Chondrocyte (in vitro differentiated cells): ENCODE results near the gene IL1F10. TPM values are rescaled to one million over a fixed set of nuclear protein-coding genes. Genes with fewer than 3 reads are reported as not detected.

ENCODE experiments used
- DNase-seq: peaks from one replicate; pipeline ENCODE4 v3.0.0; 2021; ENCODE audit warnings: mixed read lengths, low spot score
- H3K27ac Mint-ChIP-seq: one replicate; pipeline ENCODE4 v1.8.0; 2021; ENCODE audit warnings: mild to moderate bottlenecking, moderate library complexity, mixed read lengths; ENCODE audit not compliant: unreplicated experiment
- H3K27me3 Mint-ChIP-seq: 2 replicates; pipeline ENCODE4 v1.8.0; 2021; ENCODE audit warnings: low read depth, mixed read lengths
- H3K36me3 Mint-ChIP-seq: 2 replicates; pipeline ENCODE4 v1.8.0; 2021; ENCODE audit warnings: low read depth, mixed read lengths
- H3K4me1 Mint-ChIP-seq: 2 replicates; pipeline ENCODE4 v1.8.0; 2021; ENCODE audit warnings: low read depth, mild to moderate bottlenecking, mixed read lengths
- H3K4me3 Mint-ChIP-seq: one replicate; pipeline ENCODE4 v1.8.0; 2021; ENCODE audit warnings: mild to moderate bottlenecking, moderate library complexity, mixed read lengths; ENCODE audit not compliant: unreplicated experiment
- H3K9me3 Mint-ChIP-seq: 2 replicates; pipeline ENCODE4 v1.8.0; 2021; ENCODE audit warnings: low read depth, mixed read lengths
- CTCF ChIP-seq: fragments of 200-600 bp; sonication (generic); IDR thresholded peaks from 2 replicates; pipeline ENCODE4 v1.5.0; 2021; ENCODE audit warnings: antibody characterized with exemption, mild to moderate bottlenecking, moderate library complexity
- total RNA-seq: library from RNA; stranded (reverse); gene quantifications from 3 replicates; pipeline ENCODE4 v1.2.1, GENCODE V29; 2021

The IL1F10 gene
- total RNA-seq, 1 donor from 2014 or later, result not detected

DNA sequence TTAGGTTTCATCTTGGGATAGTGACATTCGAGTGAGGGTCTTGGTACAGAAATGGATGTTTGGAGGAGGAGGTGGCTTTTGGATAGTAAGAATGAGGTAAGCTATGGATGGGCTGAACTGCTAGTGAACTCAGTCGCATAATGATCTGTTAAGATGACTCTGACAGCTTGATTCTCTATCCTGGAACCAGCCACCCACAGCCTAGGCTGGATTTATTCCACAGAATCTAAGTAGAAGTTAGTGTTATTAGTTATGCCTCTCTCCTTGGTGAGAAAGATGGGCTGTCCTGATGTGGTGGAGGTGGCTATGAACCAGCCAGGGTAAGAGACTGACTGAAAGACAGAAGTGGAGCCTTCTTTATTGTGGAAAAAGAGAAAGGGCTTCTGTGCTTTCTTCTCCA lies 40.1 kb upstream of the IL1F10 start:
- no peaks in the 10 kb centered on the region for H3K4me1 Mint-ChIP-seq
- TF ChIP-seq CTCF, result no peak
- no peaks in the 10 kb centered on the region for H3K9me3 Mint-ChIP-seq
- H3K36me3 Mint-ChIP-seq, result no peaks in the 10 kb centered on the region
- peaks cover 73% of the 10 kb centered on the region for H3K27me3 Mint-ChIP-seq
- H3K27ac Mint-ChIP-seq, result no peak overlapping the region
- H3K4me3 Mint-ChIP-seq, result no peak overlapping the region
- no peak for DNase-seq

DNA sequence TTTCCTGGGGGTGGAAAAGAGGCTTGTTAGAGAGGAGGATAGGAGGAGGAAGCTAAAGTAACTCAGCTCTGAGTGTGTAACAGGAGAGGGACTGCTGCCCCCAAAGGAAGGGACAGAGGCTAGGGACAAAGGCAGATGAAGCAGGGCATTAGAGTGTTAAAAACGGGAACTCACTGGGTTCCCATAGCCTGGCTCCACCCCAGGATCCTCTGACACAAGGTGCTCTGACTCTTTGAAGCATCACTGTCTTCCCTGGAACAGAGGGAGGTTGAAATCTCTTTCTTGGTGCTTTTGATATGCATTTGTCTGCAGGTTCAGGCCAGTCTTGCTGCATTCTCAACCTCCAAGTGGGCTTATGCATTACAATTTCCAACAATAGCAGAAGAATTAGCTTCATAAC lies 39.7 kb upstream of the IL1F10 start:
- Mint-ChIP-seq H3K4me1 (no peaks in the 10 kb centered on the region), H3K4me3 (no peak overlapping the region), H3K9me3 (no peaks in the 10 kb centered on the region), H3K27me3 (peaks cover 75% of the 10 kb centered on the region), H3K36me3 (no peaks in the 10 kb centered on the region), H3K27ac (no peak overlapping the region)
- no peak for TF ChIP-seq CTCF
- DNase-seq, result no peak

DNA sequence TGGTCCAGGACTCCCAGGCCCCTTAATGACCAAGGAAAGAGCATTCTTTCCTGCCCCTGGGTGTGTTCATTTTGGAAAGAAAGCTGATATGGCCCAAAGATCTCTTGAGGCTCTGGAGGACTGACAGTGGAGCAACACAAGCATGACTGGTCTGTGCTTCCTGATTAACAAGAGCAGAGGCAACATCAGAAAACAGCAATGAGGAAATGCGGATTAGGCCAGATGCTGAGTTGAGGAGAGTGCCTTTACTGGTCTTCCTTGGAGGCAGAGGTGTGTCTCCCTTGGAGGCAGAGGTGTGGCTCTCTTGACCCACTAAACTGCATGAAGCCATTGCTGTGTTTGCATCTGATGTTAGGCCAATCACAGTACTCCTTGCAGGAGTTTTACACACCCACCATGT lies 35.0 kb upstream of the IL1F10 start:
- no peaks in the 10 kb centered on the region for H3K36me3 Mint-ChIP-seq
- no peaks in the 10 kb centered on the region for H3K9me3 Mint-ChIP-seq
- no peak for TF ChIP-seq CTCF
- DNase-seq, result no peak
- no peak overlapping the region for H3K4me3 Mint-ChIP-seq
- H3K27ac Mint-ChIP-seq, result no peak overlapping the region
- H3K27me3 Mint-ChIP-seq, result peaks cover 55% of the 10 kb centered on the region
- H3K4me1 Mint-ChIP-seq, result no peaks in the 10 kb centered on the region

- no peak for DNase-seq
- Mint-ChIP-seq H3K27me3 (peaks cover 58% of the 10 kb centered on the region), H3K4me1 (no peaks in the 10 kb centered on the region), H3K27ac (no peak overlapping the region), H3K4me3 (no peak overlapping the region), H3K36me3 (no peaks in the 10 kb centered on the region), H3K9me3 (no peaks in the 10 kb centered on the region)
- no peak for TF ChIP-seq CTCF
Observed at GRCh38 chr2:113034016-113034415, 33.8 kb upstream of the IL1F10 start.

- Mint-ChIP-seq H3K27me3 (peaks cover 50% of the 10 kb centered on the region), H3K4me3 (no peak overlapping the region), H3K9me3 (no peaks in the 10 kb centered on the region), H3K4me1 (no peaks in the 10 kb centered on the region), H3K27ac (no peak overlapping the region), H3K36me3 (no peaks in the 10 kb centered on the region)
- DNase-seq, result no peak
- TF ChIP-seq CTCF, result no peak
Observed at GRCh38 chr2:113036763-113037162, 31.0 kb upstream of the IL1F10 start.
